Measurements from ENCODE around the gene HPD. TPM values are rescaled to one million over a fixed set of nuclear protein-coding genes. Genes with fewer than 3 reads are reported as not detected.
A peak's percentile ranks its signal among the peaks of the same experiment; 100 is the strongest.

The HPD gene
- total RNA-seq (1 to 10 TPM in 4 of 7 donors, under 1 TPM in 2, not detected in 1; 0.57 to 2.8 (median 1.7) TPM), polyA plus RNA-seq (1 to 10 TPM in 1 of 3 donors, under 1 TPM in 2; 0.78 to 1.5 (median 0.86) TPM)
- long read RNA-seq, donor 1 = 0 reads
- long read RNA-seq, donor 2 = 0 reads

- no peaks in the 10 kb centered on the region for H3K36me3 ChIP-seq
- intact Hi-C loops (cut with DNase I; ENCODE audit: low total_unique reads) = no loop called here
- DNase-seq = no peak
- WGBS, 5 donors = 66 to 77% (median 73%) methylated on average over 15 to 16 of the region's 16 CpGs
- TF ChIP-seq CTCF (IDR thresholded peaks at IDR 0.05 in 8 of 11, conservative IDR thresholded peaks at IDR 0.05 in 3 of 11) (no peak), POLR2AphosphoS5 (IDR thresholded peaks at IDR 0.05) (peak; percentile 26 to 69 (median 51))
- H3K4me3 ChIP-seq = no peak within 1 kb of the TSS
- H3K27me3 ChIP-seq (replicated peaks in 1 of 7) = no peaks in the 10 kb centered on the region
- peaks cover 0 to 53% (median 14%) of the 10 kb centered on the region in 6 donors for H3K4me1 ChIP-seq
- no peaks in the 10 kb centered on the region for H3K9me3 ChIP-seq
- H3K27ac ChIP-seq = peak within 1 kb of the TSS; percentile 20 to 86 (median 74)
These were observed at the start of gene HPD for GRCh38 chr12:121858662-121859572. HPD (minus strand) TSS chr12:121858859; CDS start chr12:121858823, 36 bp downstream.

- DNase-seq = no peak
- Histone ChIP-seq H3K27ac (no peak overlapping the region), H3K27me3 (replicated peaks in 1 of 7) (no peaks in the 10 kb centered on the region), H3K4me3 (no peak overlapping the region), H3K9me3 (no peaks in the 10 kb centered on the region), H3K4me1 (peaks cover 0 to 6% (median 0%) of the 10 kb centered on the region in 6 donors), H3K36me3 (peaks cover 0 to 100% (median 88%) of the 10 kb centered on the region in 6 donors)
- intact Hi-C loops (cut with DNase I; ENCODE audit: low total_unique reads) = no loop called here
- TF ChIP-seq POLR2AphosphoS5 (IDR thresholded peaks at IDR 0.05) (no peak), POLR2A (IDR thresholded peaks at IDR 0.05) (no peak)
- 79 to 94% (median 88%) methylated on average over 4 of the region's 4 CpGs for WGBS, 5 donors
These were observed 47.1 kb upstream of the HPD start for GRCh38 chr12:121905746-121906145.

- H3K27ac ChIP-seq = no peak overlapping the region
- intact Hi-C loops (cut with DNase I; ENCODE audit: low total_unique reads) = no loop called here
These were observed 44.5 kb upstream of the HPD start for GRCh38 chr12:121903202-121903601.

GRCh38 chr12:121899590-121899989 is 40.9 kb upstream of the HPD start:
- no peak overlapping the region for H3K4me3 ChIP-seq
- H3K4me1 ChIP-seq = no peaks in the 10 kb centered on the region
- peak in 1 of 3 donors; percentile 33 for TF ChIP-seq POLR2AphosphoS5 (IDR thresholded peaks at IDR 0.05)
- no peak for TF ChIP-seq POLR2A (IDR thresholded peaks at IDR 0.05)
- peaks cover 2 to 100% (median 92%) of the 10 kb centered on the region in 6 donors for H3K36me3 ChIP-seq
- H3K27me3 ChIP-seq (replicated peaks in 1 of 7) = no peaks in the 10 kb centered on the region
- intact Hi-C loops (cut with DNase I; ENCODE audit: low total_unique reads) = loop anchor here (10.0 kb wide), 1 partner anchor 195 kb away; no protein-coding TSS in a partner anchor
- WGBS, 5 donors = 87 to 95% (median 95%) methylated on average over 7 to 14 of the region's 14 CpGs
- no peak overlapping the region for H3K27ac ChIP-seq
- DNase-seq = no peak
- H3K9me3 ChIP-seq = no peaks in the 10 kb centered on the region

More at GRCh38 chr12:121903202-121903601, 44.5 kb upstream of the HPD start:
- no peak for TF ChIP-seq CTCF (IDR thresholded peaks at IDR 0.05 in 8 of 11, conservative IDR thresholded peaks at IDR 0.05 in 3 of 11)
- no peak for TF ChIP-seq POLR2AphosphoS5 (IDR thresholded peaks at IDR 0.05)
- no peak for TF ChIP-seq POLR2A (IDR thresholded peaks at IDR 0.05)
- Histone ChIP-seq H3K36me3 (peaks cover 0 to 100% (median 91%) of the 10 kb centered on the region in 6 donors), H3K27me3 (replicated peaks in 1 of 7) (no peaks in the 10 kb centered on the region), H3K4me3 (no peak overlapping the region), H3K9me3 (no peaks in the 10 kb centered on the region), H3K4me1 (peaks cover 0 to under 1% (median 0%) of the 10 kb centered on the region in 6 donors)
- DNase-seq = no peak
- 71 to 98% (median 86%) methylated on average over 1 to 2 of the region's 2 CpGs for WGBS, 5 donors

- H3K9me3 ChIP-seq = no peaks in the 10 kb centered on the region
- no peak overlapping the region for H3K27ac ChIP-seq
- TF ChIP-seq CTCF (IDR thresholded peaks at IDR 0.05 in 8 of 11, conservative IDR thresholded peaks at IDR 0.05 in 3 of 11) = no peak
- no peak for TF ChIP-seq POLR2A (IDR thresholded peaks at IDR 0.05)
- no peak for TF ChIP-seq POLR2AphosphoS5 (IDR thresholded peaks at IDR 0.05)
- no peak for DNase-seq
- H3K27me3 ChIP-seq (replicated peaks in 1 of 7) = no peaks in the 10 kb centered on the region
- peaks cover 3 to 100% (median 83%) of the 10 kb centered on the region in 6 donors for H3K36me3 ChIP-seq
- H3K4me3 ChIP-seq = no peak overlapping the region
- 70 to 97% (median 87%) methylated on average over 5 of the region's 5 CpGs for WGBS, 5 donors
- H3K4me1 ChIP-seq = peaks cover 0 to 13% (median 3%) of the 10 kb centered on the region in 6 donors
- intact Hi-C loops (cut with DNase I; ENCODE audit: low total_unique reads) = loop anchor here (10.0 kb wide), 1 partner anchor 193 kb away; no protein-coding TSS in a partner anchor
These were observed 39.6 kb upstream of the HPD start for GRCh38 chr12:121898287-121898686.
